ENCODE measurements around the gene RAB29.

The RAB29 gene

GRCh38 chr1:205785446-205785845 is 10.2 kb upstream of the RAB29 start:
- H3K27ac ChIP-seq = no peak overlapping the region
- no peak for TF ChIP-seq ZFX (IDR thresholded peaks at IDR 0.05)
- TF ChIP-seq CTCF (conservative IDR thresholded peaks at IDR 0.05) = no peak

DNA sequence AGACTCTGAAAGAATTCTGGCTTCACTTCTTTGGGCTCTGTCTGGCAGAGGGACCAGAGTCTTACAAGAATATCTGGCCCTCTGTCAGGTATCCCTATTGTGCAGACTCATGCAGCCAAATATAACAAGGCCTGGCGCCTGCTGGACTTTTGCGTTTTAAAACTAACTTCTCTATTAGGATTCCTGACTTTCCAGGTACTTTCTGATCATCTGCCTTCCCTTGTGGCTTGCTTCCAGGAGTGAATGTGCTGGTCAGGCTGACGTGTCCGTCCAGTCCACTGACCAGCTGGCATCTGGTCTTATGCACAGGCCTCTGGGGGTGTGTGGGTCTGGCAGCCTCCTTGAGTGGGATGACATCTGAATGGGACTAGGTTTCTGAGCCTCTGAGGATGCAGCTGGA is 8.6 kb upstream of the RAB29 start:
- no peak for TF ChIP-seq CTCF (conservative IDR thresholded peaks at IDR 0.05)
- TF ChIP-seq ZFX (IDR thresholded peaks at IDR 0.05) = no peak
- H3K27ac ChIP-seq = no peak overlapping the region

GRCh38 chr1:205783433-205783795 is 8.1 kb upstream of the RAB29 start:
- TF ChIP-seq CTCF (conservative IDR thresholded peaks at IDR 0.05) = no peak
- no peak for TF ChIP-seq ZFX (IDR thresholded peaks at IDR 0.05)
- no peak overlapping the region for H3K27ac ChIP-seq

DNA sequence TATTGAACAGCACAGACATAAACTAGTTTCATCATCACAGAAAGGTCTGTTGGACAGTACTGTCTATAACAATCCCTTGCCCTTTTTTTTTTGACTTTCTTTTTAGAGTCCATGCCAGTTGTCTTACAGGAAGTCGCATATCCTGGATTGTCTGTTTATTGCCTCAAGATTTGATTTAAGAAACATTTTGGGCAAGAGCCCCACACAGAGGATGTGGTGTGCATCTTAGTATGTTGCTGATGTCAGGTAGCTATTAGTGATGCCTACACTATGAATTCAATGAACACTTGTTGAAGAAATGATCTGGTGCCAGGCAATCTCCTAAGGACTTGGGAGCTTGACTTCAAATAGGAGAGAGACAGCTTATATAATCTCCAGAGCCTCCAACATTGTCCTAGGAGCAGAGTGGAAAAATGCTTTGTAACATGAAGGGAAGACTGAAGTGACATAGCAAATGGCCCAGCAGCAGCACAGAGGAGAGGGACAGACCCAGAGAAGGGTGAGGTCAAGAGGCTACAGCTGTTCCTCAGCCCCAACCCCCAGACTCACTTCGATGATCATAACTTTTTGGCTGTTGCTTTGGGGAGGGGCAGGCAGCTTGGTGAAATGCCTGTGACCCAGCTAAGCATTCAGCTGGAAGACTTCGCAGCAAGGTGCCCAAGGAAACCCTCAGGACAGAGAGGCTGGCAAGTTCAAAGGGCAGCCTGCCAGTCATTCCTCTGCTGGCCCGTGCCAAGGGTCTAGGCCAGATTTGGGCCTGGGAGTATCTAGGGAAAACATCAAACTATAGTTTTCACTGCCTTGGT is 7.5 kb upstream of the RAB29 start:
- no peak overlapping the region for H3K27ac ChIP-seq
- TF ChIP-seq CTCF (conservative IDR thresholded peaks at IDR 0.05) = no peak
- no peak for TF ChIP-seq ZFX (IDR thresholded peaks at IDR 0.05)

DNA sequence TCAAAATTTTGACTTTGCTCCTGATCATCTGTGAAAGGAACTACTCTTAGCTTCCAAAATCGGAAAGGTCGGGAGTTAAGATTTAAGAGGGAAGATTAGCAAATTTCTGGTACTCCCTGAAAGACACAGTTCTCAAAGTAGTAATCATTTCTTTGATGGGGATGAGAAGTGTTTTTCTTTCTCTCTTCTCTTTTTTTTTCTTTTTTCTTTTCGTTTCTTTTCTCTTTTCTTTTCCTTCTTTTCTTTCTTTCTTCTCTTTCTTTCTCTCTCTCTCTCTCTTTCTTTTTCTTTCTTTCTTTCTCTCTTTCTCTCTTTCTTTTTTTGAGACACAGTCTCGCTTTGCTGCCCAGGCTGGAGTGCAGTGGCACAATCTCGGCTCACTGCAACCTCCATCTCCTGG is 5.1 kb upstream of the RAB29 start:
- TF ChIP-seq CTCF (conservative IDR thresholded peaks at IDR 0.05) (no peak), ZFX (IDR thresholded peaks at IDR 0.05) (no peak)
- no peak overlapping the region for H3K27ac ChIP-seq

DNA sequence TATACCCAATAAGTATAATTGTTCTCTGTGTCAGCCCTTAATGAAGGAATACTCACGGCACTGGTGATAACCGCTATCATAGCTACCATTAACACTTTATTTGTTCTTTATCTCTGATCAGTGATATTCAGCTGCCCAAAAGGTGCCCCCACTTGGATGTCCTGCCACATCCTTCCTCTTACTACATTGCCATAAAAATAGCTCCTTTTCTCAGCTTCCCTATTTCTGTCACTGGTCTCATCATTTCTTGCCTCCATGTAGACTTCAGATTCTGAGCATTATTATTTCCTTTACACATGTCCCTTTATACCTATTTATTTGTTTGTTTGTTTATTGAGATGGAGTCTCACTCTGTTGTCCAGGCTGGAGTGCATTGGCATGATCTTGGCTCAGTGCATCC is 2.7 kb upstream of the RAB29 start:
- H3K27ac ChIP-seq = no peak overlapping the region
- TF ChIP-seq ZFX (IDR thresholded peaks at IDR 0.05) (no peak), CTCF (conservative IDR thresholded peaks at IDR 0.05) (no peak)

DNA sequence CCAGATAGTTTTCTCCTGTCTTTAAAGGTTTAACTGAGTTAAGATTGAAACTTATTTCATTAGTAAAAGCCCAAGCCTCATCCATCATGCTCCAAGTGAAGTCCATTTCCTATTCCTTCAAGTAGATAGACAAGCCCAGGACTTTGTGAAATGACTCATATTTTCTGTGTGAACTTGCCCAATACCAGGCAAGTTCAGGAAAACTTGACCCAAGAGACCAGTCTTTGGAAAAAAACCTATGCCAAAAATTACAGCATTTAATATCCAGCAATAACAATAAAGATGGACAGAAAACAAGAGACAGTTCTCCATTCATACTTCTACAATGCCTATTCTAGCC is 405 bp upstream of the RAB29 start:
- H3K27ac ChIP-seq = no peak overlapping the region
- TF ChIP-seq CTCF (conservative IDR thresholded peaks at IDR 0.05) = no peak
- no peak for TF ChIP-seq ZFX (IDR thresholded peaks at IDR 0.05)
